GM18867 (cell line): ENCODE data around the gene MEIOB.

Source experiments
- ATAC-seq: cut with Tn5 transposase; IDR thresholded peaks from one replicate; pipeline ENCODE4 v1.9.1; 2021; ENCODE audit warnings: mild to moderate bottlenecking, moderate library complexity; ENCODE audit not compliant: unreplicated experiment

Gene MEIOB

GRCh38 chr16:1789643-1790045 lies 82.3 kb downstream of the MEIOB start:
- ATAC-seq = no peak

- ATAC-seq = no peak
These were observed 83.3 kb downstream of the MEIOB start for GRCh38 chr16:1788708-1789100.

DNA sequence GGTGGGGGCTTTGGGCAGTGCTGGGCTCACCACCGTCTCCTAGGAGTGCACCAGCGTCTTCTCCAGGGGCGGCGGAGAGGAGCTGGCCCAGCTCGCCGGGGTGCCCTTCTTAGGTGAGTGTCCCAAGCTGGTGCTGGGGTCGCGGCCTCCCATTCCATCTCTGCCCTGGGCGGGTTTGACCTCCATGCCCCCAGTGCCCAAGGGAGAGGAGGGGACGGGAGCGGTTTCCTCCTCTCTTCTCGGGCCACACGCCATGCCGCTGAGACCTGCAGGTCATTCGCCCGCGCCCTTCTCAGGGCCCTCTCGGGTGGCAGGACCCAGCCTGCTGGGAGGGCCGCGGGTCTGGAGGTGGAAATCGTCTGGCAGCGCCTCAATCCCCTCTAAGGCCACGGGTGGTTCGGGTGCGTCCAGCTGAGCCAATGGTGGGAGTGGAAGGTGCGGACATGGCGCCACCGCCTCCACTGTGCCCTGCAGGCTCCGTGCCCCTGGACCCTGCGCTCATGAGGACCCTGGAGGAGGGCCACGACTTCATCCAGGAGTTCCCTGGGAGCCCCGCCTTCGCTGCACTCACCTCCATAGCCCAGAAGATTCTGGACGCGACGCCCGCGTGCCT lies 83.8 kb downstream of the MEIOB start:
- ATAC-seq = no peak

DNA sequence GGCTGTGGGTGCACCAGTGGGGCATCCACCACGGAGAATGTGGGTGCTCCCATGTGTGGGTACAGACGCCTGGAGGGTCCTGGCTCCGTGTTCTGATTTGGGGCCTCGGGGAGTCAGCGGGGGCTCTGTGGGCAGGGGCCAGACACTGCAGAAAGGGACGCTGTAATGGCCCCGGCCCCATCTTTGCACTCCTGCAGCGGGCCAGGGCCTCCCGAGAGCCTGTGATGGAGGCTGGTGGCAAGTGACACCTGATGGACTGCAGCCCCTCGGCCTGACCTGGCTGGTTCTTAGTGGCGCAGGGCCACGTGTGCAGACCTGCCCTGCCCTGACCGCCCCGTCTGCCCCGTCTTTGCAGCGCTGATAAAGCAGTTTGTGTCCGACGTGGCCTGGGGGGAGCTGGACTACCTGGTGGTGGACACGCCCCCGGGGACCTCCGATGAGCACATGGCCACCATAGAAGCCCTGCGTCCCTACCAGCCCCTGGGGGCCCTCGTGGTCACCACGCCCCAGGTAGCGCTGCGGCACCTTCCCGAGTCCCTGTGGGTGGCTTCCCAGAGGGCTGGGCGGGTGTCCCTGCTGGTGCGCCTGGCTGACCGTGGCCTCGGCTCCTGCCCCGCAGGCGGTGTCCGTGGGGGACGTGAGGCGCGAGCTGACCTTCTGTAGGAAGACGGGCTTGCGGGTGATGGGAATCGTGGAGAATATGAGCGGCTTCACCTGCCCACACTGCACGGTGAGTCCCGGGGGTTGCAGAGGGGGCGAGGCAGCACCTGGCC lies 84.5 kb downstream of the MEIOB start:
- ATAC-seq = no peak

DNA sequence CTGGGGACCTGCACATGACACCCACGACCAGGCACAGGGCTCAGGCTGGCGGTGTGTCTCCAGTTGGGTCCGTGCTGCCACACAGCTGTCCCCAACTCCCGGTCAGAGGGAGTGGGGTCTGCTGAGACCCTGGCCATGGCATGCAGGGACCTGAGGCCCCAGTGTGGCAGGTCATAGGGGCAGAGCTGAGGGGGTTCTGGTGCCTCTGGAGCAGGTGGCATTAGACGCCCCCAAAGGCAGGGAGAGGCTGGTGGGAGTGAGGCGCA lies 85.0 kb downstream of the MEIOB start:
- ATAC-seq = no peak

- ATAC-seq = no peak
These were observed 85.5 kb downstream of the MEIOB start for GRCh38 chr16:1786242-1787055.

GRCh38 chr16:1785846-1786170 lies 86.2 kb downstream of the MEIOB start:
- no peak for ATAC-seq

DNA sequence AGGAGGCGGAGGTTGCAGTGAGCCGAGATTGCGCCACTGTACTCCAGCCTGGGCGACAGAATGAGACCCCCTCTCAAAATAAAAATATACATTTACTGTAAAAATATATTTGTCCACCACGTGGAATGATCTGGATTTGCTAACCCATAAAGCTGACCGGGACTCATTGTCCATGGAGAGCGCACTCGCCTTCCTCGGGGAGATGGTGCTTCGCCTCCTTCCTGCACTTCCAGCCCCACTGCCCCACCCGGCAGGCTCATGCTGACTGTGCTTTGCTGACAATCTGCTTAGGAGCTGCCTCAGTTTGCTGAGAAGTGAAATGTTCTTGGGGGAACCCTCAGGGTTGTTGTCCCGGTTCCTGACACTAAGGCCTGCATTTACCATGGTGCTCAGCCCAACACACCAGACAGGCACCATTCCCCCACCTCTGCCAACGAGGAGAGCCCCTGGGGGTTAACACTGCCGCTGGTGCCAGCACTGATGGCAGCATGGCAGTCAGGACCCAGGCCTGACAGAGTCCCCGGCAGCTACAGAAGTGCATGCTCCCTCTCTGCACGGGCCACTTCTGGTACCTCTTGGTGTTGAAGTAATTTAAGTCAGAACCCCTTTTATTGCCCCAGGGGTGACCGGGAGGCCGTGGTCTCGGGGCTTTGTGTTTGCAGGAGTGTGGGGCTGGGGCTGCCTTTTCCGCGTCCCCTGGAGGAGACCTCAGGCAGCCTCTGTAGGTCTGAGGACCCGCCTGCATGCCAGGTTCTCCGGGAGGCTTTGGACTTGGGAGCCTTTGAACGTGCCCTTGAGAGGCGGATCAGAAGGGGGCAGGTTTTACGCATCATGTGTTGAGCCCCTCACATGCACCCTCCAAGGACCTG lies 86.8 kb downstream of the MEIOB start:
- ATAC-seq = no peak
